NCI-H2227 treated with DMSO at 0.1 percent for 48 hours (cell line): ENCODE results near the gene ELP6.
A peak's percentile ranks its signal among the peaks of the same experiment; 100 is the strongest.
"Not testable (repeated sequence)": the region's sequence is repeated elsewhere in the genome, so short reads cannot be mapped to it uniquely, and the experiment has no call there.

ENCODE experiments used
- DNase-seq: peaks from one replicate; lab custom pipeline; 2025; lab: John Stamatoyannopoulos, UW

Gene ELP6

DNA sequence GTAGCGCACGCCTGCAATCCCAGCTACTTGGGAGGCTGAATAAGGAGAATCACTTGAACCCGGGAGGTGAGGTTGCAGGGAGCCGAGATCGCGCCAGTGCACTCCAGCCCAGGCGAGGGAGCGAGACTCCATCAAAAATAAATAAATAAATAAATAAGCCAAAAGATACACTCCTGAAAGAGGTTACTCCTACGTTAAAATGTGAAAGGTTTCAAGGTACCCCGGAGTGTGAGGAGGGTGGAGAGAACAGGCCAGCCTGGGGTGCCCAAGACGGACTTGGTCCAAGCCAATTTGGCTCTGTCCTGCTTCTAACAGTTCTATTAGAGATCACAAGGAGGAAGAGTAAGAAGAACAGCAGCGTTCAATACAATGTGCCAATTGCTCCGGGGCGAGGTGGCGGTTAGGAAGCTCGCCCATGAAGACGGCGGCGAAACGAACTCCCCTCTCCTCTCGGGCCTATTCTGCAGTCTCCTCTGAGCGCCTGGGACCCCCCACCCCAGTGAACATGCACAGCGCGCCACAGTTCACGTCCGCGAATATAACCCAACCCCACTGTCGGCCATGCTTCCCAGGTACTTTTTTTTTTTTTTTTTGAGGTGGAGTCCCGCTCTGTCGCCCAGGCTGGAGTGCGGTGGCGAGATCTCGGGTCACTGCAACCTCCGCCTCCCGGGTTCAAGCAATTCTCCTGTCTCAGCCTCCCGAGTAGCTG lies 942 bp downstream of the ELP6 start:
- peak; percentile 11 for DNase-seq

DNA sequence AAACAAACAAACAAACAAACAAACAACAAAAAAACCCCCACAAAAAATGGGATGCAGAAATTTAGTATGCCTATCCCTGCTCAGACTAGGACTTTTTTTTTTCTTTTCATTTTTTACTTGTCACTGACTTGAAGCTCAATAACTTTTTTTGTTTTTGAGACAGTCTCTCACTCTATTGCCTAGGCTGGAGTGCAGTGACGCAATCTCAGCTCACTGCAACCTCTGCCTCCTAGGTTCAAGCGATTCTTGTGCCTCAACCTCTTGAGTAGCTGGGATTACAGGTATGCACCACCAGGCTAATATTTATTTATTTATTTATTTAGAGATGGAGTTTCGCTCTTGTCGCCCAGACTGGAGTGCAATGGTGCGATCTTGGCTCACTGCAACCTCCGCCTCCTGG lies 8.2 kb downstream of the ELP6 start:
- DNase-seq = not testable (repeated sequence)

GRCh38 chr3:47504113-47504512 lies 9.4 kb downstream of the ELP6 start:
- no peak for DNase-seq

DNA sequence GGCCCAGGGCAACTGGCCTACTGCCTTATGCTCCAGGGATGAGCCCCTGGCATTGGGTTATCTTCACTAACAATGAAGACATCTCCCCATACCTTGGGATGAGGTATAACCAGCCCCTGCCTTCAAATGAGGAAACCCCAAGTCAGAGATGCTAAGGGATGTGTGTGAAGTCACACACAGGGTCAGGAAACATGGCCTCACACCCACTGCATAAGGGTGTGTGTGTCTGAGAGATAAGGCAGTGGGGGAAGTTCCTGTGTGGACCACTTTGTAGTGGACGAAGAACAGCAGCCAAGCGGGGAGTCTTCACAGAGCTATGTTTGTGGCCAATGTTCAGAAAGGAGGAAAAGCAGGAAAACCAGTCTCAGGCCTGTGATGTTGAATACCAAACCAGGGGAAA lies 10.5 kb downstream of the ELP6 start:
- DNase-seq = no peak

DNA sequence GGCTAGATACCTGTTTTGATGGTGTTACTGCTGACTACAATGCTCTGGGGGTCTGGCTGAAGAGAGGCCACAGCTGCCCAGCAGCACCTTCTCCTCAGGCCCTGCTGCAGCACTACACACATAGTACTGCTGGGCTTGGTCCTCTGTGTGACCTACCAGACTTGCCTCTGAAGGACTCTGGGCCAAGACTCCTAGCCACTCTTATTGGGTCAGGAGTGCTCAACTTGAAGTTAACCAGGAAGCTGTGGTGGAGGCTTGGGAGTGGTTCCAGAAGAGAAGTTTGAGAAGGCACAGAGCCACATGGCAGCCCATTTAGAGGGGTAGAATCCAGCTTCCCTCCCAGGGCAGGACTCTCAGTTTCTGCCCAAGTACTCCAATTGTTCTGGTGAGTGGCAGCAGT lies 16.6 kb downstream of the ELP6 start:
- no peak for DNase-seq

DNA sequence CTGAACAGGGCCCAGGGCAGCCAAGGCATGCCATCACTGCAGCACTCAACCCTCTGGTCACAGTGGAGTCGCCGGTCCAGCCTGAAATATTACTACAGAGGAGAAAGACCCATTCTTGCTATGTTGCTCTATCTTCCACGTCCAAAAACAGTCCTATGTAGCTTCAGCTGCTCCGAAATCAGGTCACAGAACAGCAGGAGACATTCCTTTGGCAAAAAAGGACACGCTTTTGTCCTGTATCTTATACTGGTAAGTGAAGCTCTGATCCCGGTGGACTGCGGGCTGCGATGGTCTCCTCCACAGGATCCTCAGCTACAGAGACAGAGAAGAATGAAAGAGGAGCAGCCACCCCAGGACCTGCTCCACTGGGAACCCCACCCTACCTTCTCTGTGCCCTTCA lies 17.6 kb downstream of the ELP6 start:
- no peak for DNase-seq

DNA sequence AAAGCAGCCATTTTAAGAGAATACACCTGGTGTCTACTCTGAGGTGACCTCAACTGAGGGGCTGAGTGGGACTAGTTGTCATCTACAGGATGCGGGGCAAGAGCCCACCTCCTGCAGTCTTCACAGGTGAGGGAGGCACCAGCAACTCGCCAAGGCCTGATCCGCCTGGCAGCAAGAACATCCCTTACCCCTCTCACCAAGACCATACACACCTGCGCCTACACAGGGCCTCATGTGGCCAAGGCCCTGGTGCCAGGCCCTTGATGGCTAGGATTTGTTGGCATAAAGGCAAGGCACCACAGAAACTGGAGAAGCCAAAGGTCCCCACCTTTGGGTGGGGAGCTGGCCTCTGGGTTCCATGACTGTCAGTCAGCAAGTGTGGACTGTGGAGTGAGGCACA lies 18.4 kb downstream of the ELP6 start:
- no peak for DNase-seq

- DNase-seq = no peak
Observed at GRCh38 chr3:47491777-47492176, 21.7 kb downstream of the ELP6 start.

DNA sequence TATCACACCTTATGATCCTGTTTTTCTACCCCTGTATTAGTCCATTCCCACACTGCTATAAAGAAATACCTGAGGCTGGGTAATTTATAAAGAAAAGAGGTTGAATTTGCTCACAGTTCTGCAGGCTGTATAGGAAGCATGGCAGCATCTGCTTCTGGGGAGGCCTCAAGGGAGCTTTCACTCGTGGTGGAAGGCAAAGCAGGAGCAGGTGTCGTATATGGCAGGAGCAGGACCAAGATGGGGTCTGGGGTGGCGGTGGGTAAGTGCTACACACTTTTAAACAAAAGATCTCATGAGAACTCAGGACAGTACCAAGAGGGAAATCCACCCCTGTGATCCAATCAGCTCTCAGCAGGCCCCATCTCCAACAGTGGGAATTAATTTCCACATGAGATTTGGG lies 22.3 kb downstream of the ELP6 start:
- DNase-seq = no peak

DNA sequence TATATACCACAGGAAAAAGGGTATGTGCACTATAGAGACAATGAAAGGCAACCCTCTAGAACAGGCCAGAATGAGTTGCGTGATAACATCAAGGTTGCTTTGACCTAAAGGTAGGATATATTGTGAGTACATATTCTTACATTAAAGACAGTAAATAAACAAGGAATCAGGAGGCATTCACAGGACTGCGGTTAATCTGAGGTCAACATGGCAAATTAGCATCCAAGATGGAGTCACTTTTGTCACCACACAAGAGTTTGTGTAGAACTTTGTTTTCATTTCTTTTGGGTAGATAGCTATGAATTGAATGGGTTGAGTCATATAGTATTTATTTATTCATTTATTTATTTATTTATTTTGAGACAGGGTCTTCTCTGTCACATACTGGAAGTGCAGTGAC lies 26.2 kb downstream of the ELP6 start:
- no peak for DNase-seq

DNA sequence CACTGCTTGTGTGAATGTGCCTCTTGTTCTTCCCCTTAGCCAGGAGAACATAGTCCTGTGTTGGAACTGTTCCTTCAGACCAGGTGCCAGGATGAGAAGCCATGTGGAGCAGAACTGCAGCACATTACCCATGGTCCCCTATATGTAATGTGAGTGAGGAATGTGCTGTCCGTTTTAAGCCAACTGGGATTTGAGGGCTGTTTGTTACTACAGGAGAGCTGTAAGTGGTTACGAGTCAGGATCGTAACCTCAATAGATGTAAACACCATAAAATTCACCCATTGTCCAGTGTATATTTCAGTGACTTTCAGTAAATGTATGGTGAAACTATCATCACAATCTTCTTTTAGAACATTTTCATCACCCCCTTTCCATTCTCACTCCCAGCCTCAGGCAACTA lies 27.7 kb downstream of the ELP6 start:
- DNase-seq = no peak

DNA sequence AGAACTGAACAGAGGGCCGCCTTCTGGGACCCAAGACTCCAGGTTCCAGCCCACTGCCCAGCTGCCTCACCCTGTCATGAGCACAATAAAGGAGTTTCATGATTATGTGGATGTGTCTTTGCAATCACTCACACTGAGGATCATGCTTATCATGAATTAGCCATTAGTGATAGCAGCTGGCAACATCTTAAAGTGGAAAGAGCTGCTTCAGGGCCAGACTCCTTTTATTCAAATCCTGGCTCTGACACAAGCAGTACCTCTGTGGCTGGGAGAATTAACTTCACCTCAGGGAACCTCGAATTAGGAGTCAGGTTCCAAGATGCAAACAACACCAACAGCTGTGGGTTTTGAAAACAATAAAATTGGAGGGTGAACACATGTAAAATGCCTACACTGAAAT lies 31.1 kb downstream of the ELP6 start:
- DNase-seq = no peak

DNA sequence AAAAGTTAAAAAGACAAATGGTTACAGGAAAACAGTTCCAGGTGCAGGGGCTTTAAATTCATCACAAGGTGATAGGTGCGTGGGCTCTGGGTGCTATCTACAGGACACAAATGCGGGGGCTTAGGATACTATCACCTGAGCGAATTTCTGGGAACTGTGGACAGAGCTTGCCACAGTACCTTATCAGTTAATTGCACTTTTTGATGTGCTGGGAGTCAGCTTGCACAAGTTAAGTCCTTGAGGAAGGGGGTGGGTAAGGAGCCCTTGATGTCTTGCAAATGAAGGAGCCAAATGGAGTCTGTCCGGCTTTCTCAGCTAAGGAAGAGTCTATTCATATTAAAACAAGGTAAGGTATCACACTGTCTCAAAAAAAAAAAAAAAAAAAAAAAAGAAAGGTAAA lies 31.7 kb downstream of the ELP6 start:
- not testable (repeated sequence) for DNase-seq

- not testable (repeated sequence) for DNase-seq
Observed at GRCh38 chr3:47480267-47480666, 33.2 kb downstream of the ELP6 start.

- no peak for DNase-seq
Observed at GRCh38 chr3:47479826-47480160, 33.7 kb downstream of the ELP6 start.

DNA sequence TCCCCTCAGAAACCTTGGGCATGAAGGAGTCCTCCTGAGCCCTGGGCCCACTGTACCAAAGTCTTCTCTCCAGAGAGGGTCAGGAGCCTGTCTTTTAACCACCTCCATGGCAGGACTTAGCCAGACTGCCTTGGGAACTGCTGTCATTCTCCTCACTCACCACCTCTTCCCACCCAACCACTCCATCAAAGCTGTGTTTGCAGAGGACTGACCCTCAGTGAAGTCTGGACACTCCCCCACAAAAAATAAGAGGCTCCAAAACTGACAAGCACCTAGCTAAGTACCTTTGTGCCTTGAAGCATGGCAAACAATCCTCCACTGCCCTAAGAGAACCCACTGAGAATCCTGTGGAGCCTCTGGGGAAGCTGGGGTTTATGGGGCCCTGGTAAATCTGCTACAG lies 35.5 kb downstream of the ELP6 start:
- no peak for DNase-seq

GRCh38 chr3:47476644-47477199 lies 36.8 kb downstream of the ELP6 start:
- no peak for DNase-seq

- no peak for DNase-seq
Observed at GRCh38 chr3:47476330-47476626, 37.2 kb downstream of the ELP6 start.

GRCh38 chr3:47475570-47476329 lies 37.8 kb downstream of the ELP6 start, which contains the start of gene SCAP:
Gene SCAP (minus strand): TSS chr3:47475941. CDS start chr3:47442993, 32,948 bp downstream.
- peak; percentile 72 for DNase-seq

- DNase-seq = no peak
Observed at GRCh38 chr3:47475029-47475569, 38.4 kb downstream of the ELP6 start.

DNA sequence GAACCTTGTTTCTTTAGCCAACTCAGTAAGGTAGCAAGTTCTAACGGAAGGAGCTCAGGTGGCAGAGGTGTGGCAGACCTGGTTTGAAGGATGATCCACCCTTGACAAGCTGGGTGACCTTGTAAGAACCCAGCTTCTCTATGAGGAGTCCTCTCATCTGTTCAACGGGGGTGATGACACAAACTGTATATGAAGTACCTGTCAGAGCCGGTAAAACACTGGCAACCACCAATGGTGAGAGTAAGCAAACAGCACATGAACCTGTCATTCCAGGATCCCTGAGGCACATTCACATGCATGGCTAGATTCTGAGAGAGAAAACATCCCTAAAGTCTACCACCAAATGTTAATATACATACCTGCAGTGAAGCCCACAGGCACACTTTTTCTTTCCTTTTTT lies 40.1 kb downstream of the ELP6 start:
- DNase-seq = no peak

GRCh38 chr3:47469616-47470015 lies 43.9 kb downstream of the ELP6 start:
- DNase-seq = no peak

- not testable (repeated sequence) for DNase-seq
Observed at GRCh38 chr3:47468315-47468714, 45.2 kb downstream of the ELP6 start.
